H9 (cell line): ENCODE data around the gene FAM111B. TPM values are rescaled to one million over a fixed set of nuclear protein-coding genes. Genes with fewer than 3 reads are reported as not detected.

Experiments
- DNase-seq: peaks from one replicate; pipeline ENCODE4 v3.0.0-alpha.2; 2017
- H2AFZ ChIP-seq: one replicate; pipeline ENCODE4 v1.6.1; 2013; ENCODE audit warnings: mild to moderate bottlenecking, low read length, control low read depth, moderate library complexity
- H2AK5ac ChIP-seq: 2 replicates; pipeline ENCODE4 v1.6.1; 2013; ENCODE audit warnings: low read length, control low read depth, mixed read lengths; ENCODE audit not compliant: insufficient read length
- H2BK120ac ChIP-seq: one replicate; pipeline ENCODE4 v1.6.1; 2013; ENCODE audit warnings: low read depth, mild to moderate bottlenecking, low read length, control low read depth, inconsistent platforms; ENCODE audit not compliant: poor library complexity, severe bottlenecking
- H2BK12ac ChIP-seq: 2 replicates; pipeline ENCODE4 v1.6.1; 2013; ENCODE audit warnings: low read length, control low read depth, mixed read lengths, low read depth; ENCODE audit not compliant: insufficient read length
- H2BK15ac ChIP-seq: 2 replicates; pipeline ENCODE4 v1.6.1; 2013; ENCODE audit warnings: low read depth, low read length, control low read depth
- H2BK20ac ChIP-seq: one replicate; pipeline ENCODE4 v1.6.1; 2013; ENCODE audit warnings: low read depth, mild to moderate bottlenecking, low read length, control low read depth, inconsistent platforms; ENCODE audit not compliant: poor library complexity, severe bottlenecking
- H2BK5ac ChIP-seq: 2 replicates; pipeline ENCODE4 v1.6.1; 2013; ENCODE audit warnings: low read length, control low read depth, mixed read lengths; ENCODE audit not compliant: insufficient read length
- H3K14ac ChIP-seq: 2 replicates; pipeline ENCODE4 v1.6.1; 2013; ENCODE audit warnings: low read length, control low read depth; ENCODE audit not compliant: insufficient read depth
- H3K18ac ChIP-seq: 2 replicates; pipeline ENCODE4 v1.6.1; 2013; ENCODE audit warnings: low read depth, mild to moderate bottlenecking, mixed read lengths, low read length, control low read depth; ENCODE audit not compliant: insufficient read length
- H3K23ac ChIP-seq: 2 replicates; pipeline ENCODE4 v1.6.1; 2013; ENCODE audit warnings: low read length, control low read depth, mixed read lengths, low read depth; ENCODE audit not compliant: insufficient read length
- H3K23me2 ChIP-seq: 2 replicates; pipeline ENCODE4 v1.6.1; 2013; ENCODE audit warnings: low read depth, mild to moderate bottlenecking, mixed read lengths, low read length, control low read depth; ENCODE audit not compliant: insufficient read length, poor library complexity, severe bottlenecking
- H3K27ac ChIP-seq: 2 replicates; pipeline ENCODE4 v1.5.1; 2013; ENCODE audit warnings: low read length, control low read depth, mixed read lengths, low read depth; ENCODE audit not compliant: insufficient read length
- H3K27me3 ChIP-seq: 2 replicates; pipeline ENCODE4 v1.6.1; 2013; ENCODE audit warnings: low read length, control low read depth, inconsistent platforms; ENCODE audit not compliant: insufficient read depth
- H3K4ac ChIP-seq: 2 replicates; pipeline ENCODE4 v1.6.1; 2013; ENCODE audit warnings: low read depth, mild to moderate bottlenecking, control low read depth, inconsistent platforms, low read length, moderate library complexity
- H3K4me1 ChIP-seq: 2 replicates; pipeline ENCODE4 v1.6.1; 2013; ENCODE audit warnings: low read length, control low read depth, inconsistent platforms; ENCODE audit not compliant: insufficient read depth
- H3K4me2 ChIP-seq: 2 replicates; pipeline ENCODE4 v1.6.1; 2013; ENCODE audit warnings: low read length, control low read depth, mixed read lengths; ENCODE audit not compliant: insufficient read length, insufficient read depth
- H3K56ac ChIP-seq: 2 replicates; pipeline ENCODE4 v1.6.1; 2013; ENCODE audit warnings: low read depth, mild to moderate bottlenecking, mixed read lengths, low read length, control low read depth; ENCODE audit not compliant: insufficient read length
- H3K79me1 ChIP-seq: 2 replicates; pipeline ENCODE4 v1.6.1; 2013; ENCODE audit warnings: low read depth, mild to moderate bottlenecking, moderate library complexity, low read length, control low read depth, inconsistent platforms; ENCODE audit not compliant: insufficient read depth, poor library complexity, severe bottlenecking
- H3K79me2 ChIP-seq: 2 replicates; pipeline ENCODE4 v1.6.1; 2013; ENCODE audit warnings: low read length, control low read depth, inconsistent platforms; ENCODE audit not compliant: insufficient read depth
- H3K9ac ChIP-seq: 2 replicates; pipeline ENCODE4 v1.6.1; 2013; ENCODE audit warnings: low read length, control low read depth, mixed read lengths; ENCODE audit not compliant: insufficient read length; ENCODE audit errors: extremely low read depth
- H3K9me3 ChIP-seq: one replicate; pipeline ENCODE4 v1.6.1; 2013; ENCODE audit warnings: low read depth, low read length, inconsistent platforms; ENCODE audit not compliant: control insufficient read depth
- H3T11ph ChIP-seq: one replicate; pipeline ENCODE4 v1.6.1; 2013; ENCODE audit warnings: mild to moderate bottlenecking, low read length, control low read depth, inconsistent platforms
- H4K20me1 ChIP-seq: one replicate; pipeline ENCODE4 v1.6.1; 2013; ENCODE audit not compliant: control insufficient read depth, insufficient read length, insufficient read depth
- H4K5ac ChIP-seq: 2 replicates; pipeline ENCODE4 v1.6.1; 2013; ENCODE audit warnings: low read depth, mild to moderate bottlenecking, mixed read lengths, low read length, control low read depth; ENCODE audit not compliant: insufficient read length
- H4K8ac ChIP-seq: replicated peaks from 2 replicates; pipeline ENCODE4 v1.6.1; 2013; ENCODE audit warnings: low read length, control low read depth, mixed read lengths, low read depth; ENCODE audit not compliant: insufficient read length
- H4K91ac ChIP-seq: 2 replicates; pipeline ENCODE4 v1.6.1; 2013; ENCODE audit warnings: low read depth, mild to moderate bottlenecking, moderate library complexity, mixed read lengths, low read length, control low read depth; ENCODE audit not compliant: insufficient read length
- H3K27ac Mint-ChIP-seq, 3 experiments: 2 replicates in 2 of 3; 3 replicates in 1 of 3; pipeline ENCODE4 v1.8.0; 2020 to 2021; ENCODE audit warnings: mixed read lengths in 3 of 3, mild to moderate bottlenecking in 1 of 3, moderate library complexity in 1 of 3
- H3K27me3 Mint-ChIP-seq: 2 replicates; pipeline ENCODE4 v1.8.0; 2021; ENCODE audit warnings: low read depth, mild to moderate bottlenecking, moderate library complexity, mixed read lengths
- H3K36me3 Mint-ChIP-seq, 3 experiments: 2 replicates in 2 of 3; 3 replicates in 1 of 3; pipeline ENCODE4 v1.8.0; 2020 to 2021; ENCODE audit warnings: low read depth in 3 of 3, mixed read lengths in 3 of 3; ENCODE audit not compliant: insufficient read depth in 1 of 3
- H3K4me1 Mint-ChIP-seq, 2 experiments: 2 replicates each; pipeline ENCODE4 v1.8.0; 2020; ENCODE audit warnings: mixed read lengths in 2 of 2
- H3K4me3 Mint-ChIP-seq, 2 experiments: 2 replicates in 1 of 2; 3 replicates in 1 of 2; pipeline ENCODE4 v1.8.0; 2020 to 2021; ENCODE audit warnings: mild to moderate bottlenecking in 2 of 2, mixed read lengths in 2 of 2, moderate library complexity in 1 of 2
- H3K9me3 Mint-ChIP-seq, 2 experiments: 2 replicates in 1 of 2; 3 replicates in 1 of 2; pipeline ENCODE4 v1.8.0; 2020; ENCODE audit warnings: mild to moderate bottlenecking in 2 of 2, mixed read lengths in 2 of 2, moderate library complexity in 1 of 2
- CTCF ChIP-seq: fragments of 200-600 bp; sonication (generic); conservative IDR thresholded peaks from 3 replicates; pipeline ENCODE4 v1.8.0; 2021; ENCODE audit warnings: antibody characterized with exemption, mild to moderate bottlenecking
- WGBS: extraction: QIAGEN DNeasy Blood & Tissue Kit; methylation state at CpG from one replicate; pipeline ENCODE4 v1.1.7; 2013; ENCODE audit warnings: missing lambda C conversion rate, low lambda C conversion rate, mixed read lengths; ENCODE audit not compliant: insufficient read length; ENCODE audit errors: extremely low coverage; 5-methylcytosine and 5-hydroxymethylcytosine counted together
- total RNA-seq: library from RNA; stranded (reverse); gene quantifications from 2 replicates; pipeline ENCODE4 v1.2.1, GENCODE V29; 2021

Gene FAM111B
- total RNA-seq, 1 experiment from 2014 or later = 35.0 TPM

GRCh38 chr11:59078435-59078834 lies 28.6 kb upstream of the FAM111B start:
- no peak overlapping the region for H3K27ac Mint-ChIP-seq
- no peak overlapping the region for H2BK120ac ChIP-seq
- no peaks in the 10 kb centered on the region for H3K23me2 ChIP-seq
- H3K4me3 Mint-ChIP-seq = no peak overlapping the region
- H2AFZ ChIP-seq = no peak overlapping the region
- no peak overlapping the region for H3K18ac ChIP-seq
- no peak overlapping the region for H3T11ph ChIP-seq
- no peaks in the 10 kb centered on the region for H3K36me3 Mint-ChIP-seq
- no peaks in the 10 kb centered on the region for H3K27me3 ChIP-seq
- H3K9me3 Mint-ChIP-seq = peaks cover 8 to 10% of the 10 kb centered on the region in 2 experiments; a peak in 4 of 5 replicates
- no peaks in the 10 kb centered on the region; the same call in none of the 2 replicates for H3K27me3 Mint-ChIP-seq
- H3K9me3 ChIP-seq = no peaks in the 10 kb centered on the region
- no peak overlapping the region for H3K14ac ChIP-seq
- no peaks in the 10 kb centered on the region for H4K20me1 ChIP-seq
- no peaks in the 10 kb centered on the region for H3K4me1 ChIP-seq
- H3K4ac ChIP-seq = no peak overlapping the region
- no peak for TF ChIP-seq CTCF
- no CpG with 5 or more reads among the region's 2 CpGs for WGBS
- H2BK12ac ChIP-seq = no peak overlapping the region
- no peak overlapping the region for H3K4me2 ChIP-seq
- no peak overlapping the region for H4K5ac ChIP-seq
- no peak overlapping the region for H3K9ac ChIP-seq
- H3K56ac ChIP-seq = no peak overlapping the region
- no peak overlapping the region for H2BK20ac ChIP-seq
- H3K23ac ChIP-seq = no peak overlapping the region
- H3K27ac ChIP-seq = no peak overlapping the region
- H4K8ac ChIP-seq = no peak overlapping the region
- no peak overlapping the region for H2BK5ac ChIP-seq
- 0 out of 2 replicates have a peak, but pooled peaks cover 2% of the 10 kb centered on the region for H3K79me2 ChIP-seq
- H4K91ac ChIP-seq = no peak overlapping the region
- no peak overlapping the region for H2BK15ac ChIP-seq
- H3K4me1 Mint-ChIP-seq = peaks cover 5 to 9% of the 10 kb centered on the region in 2 experiments
- DNase-seq = no peak
- H3K79me1 ChIP-seq = no peaks in the 10 kb centered on the region
- H2AK5ac ChIP-seq = no peak overlapping the region
